Esophagus mucosa (tissue), 1 donor: ENCODE results near the gene PRMT7. TPM values are rescaled to one million over a fixed set of nuclear protein-coding genes. Genes with fewer than 3 reads are reported as not detected.
A peak's percentile ranks its signal among the peaks of the same experiment; 100 is the strongest.

Experiments
- ATAC-seq: fragments of 200-7000 bp; cut with Tn5 transposase; one replicate; pipeline ENCODE4 v1.9.1; 2020
- total RNA-seq: library from RNA; stranded (reverse); gene quantifications from one replicate; pipeline ENCODE4 v1.2.4, GENCODE V29; 2023
- donor health status: DM: yes; HTN: yes; CAD: no.

Gene PRMT7
- total RNA-seq, 1 donor from 2014 or later: 14.8 TPM

GRCh38 chr16:68349838-68350410, 39.1 kb downstream of the PRMT7 start:
- ATAC-seq: no peak

DNA sequence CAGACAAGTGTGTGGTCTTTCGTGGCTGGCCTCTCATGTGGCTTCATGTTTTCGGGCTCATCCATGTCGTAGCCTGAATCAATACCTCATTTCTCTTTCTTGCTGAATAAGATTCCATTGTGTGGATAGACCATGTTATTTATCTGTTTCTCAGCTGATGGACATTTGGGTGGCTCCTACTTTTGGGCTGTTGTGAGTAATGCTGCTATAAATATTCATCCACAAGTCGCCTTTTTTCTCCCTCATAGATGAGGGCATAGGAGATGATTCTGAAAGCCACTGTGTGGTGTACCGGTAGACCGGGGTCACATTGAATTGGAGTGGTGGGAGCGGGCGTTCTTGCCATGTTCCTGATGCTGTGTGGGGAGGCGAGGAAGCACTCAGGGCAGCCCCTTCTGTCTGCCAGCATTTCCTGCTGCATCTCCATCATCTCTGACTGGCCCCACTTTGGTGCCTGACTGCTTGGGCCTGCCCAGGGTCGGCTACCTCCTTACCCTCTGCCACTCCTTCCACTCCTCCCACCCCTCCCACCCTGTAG, 40.1 kb downstream of the PRMT7 start:
- ATAC-seq: no peak

- ATAC-seq: no peak
These were observed 40.6 kb downstream of the PRMT7 start for GRCh38 chr16:68351463-68351862.

GRCh38 chr16:68351991-68352431, 41.2 kb downstream of the PRMT7 start:
- ATAC-seq: peak; percentile 67

- no peak for ATAC-seq
These were observed 42.5 kb downstream of the PRMT7 start for GRCh38 chr16:68353366-68353765.

- no peak for ATAC-seq
These were observed 44.0 kb downstream of the PRMT7 start for GRCh38 chr16:68354816-68355215.

DNA sequence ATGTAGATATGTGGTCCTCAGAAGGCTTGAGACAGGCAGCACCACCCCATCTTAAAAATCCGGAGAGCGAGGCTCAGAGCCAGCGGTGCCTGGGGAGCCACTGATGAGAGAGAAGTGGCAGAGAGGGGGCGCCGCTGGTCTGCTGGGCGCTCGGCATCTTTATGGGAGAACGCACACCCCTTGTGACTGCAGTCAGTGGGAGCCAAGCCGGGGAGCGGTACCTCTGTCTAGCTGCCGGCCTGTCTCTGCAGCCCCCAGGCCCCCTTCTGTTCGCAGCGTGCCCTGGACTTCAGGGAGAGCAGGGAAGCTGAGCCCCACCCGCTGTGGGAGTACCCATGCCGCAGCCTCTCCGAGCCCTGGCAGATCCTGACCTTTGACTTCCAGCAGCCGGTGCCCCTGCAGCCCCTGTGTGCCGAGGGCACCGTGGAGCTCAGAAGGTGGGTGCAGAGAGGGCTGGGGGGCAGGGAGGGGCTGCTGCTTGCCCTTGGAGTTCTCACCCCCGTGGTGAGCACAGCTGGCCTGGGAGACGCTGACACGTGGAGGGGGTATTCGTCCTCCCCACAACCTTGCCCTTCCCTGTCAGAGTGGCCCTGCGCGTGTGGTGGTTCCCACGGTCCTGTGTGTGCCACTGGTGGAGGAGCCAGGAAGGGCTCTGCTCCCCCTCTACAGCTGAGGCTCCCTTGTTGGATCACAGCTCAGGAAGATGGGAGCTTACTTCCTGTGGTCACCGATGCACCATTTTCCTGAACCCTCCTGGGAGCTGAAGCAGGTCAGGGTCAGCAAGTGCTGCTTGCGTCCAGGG, 44.8 kb downstream of the PRMT7 start:
- no peak for ATAC-seq

DNA sequence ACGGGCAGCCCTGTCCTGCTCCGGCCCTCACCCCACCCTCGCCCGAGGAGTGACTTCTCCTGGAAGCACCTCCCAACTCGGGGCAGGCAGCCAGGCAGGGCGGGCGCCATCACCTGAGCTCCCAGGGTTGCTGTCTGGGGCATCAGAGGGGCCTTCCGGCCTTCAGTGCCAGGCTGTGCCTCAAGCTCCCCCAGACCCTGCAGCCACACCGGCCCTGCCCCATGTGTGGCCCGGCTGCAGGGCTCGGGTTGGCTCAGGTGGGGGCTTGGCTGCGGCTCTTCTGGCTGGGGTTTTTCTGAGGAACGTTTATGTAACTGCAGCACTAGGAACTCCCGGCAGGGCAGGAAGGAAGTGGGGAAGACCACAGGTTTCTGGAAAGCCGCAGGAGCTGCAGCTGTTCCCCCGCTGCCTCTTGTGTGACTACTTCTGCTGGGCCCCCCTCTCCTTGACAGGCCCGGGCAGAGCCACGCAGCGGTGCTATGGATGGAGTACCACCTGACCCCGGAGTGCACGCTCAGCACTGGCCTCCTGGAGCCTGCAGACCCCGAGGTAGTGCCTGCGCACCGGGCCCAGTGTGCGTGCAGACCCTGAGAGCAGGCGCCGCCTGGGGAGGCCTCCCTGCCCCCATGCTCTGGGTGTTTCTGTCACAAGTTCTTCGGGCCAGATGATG, 45.6 kb downstream of the PRMT7 start:
- ATAC-seq: no peak

DNA sequence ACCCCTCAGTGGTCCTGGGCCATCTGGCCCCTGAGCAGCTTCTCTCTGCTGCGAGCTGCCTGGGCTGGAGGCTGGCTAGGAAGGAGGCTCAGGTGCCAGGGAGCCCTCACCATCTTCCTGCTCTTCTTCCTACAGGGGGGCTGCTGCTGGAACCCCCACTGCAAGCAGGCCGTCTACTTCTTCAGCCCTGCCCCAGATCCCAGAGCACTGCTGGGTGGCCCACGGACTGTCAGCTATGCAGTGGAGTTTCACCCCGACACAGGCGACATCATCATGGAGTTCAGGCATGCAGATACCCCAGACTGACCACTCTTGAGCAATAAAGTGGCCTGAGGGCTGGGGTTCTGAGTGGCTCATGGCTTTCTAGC, 46.1 kb downstream of the PRMT7 start:
- no peak for ATAC-seq

- no peak for ATAC-seq
These were observed 46.7 kb downstream of the PRMT7 start for GRCh38 chr16:68357521-68357922.

DNA sequence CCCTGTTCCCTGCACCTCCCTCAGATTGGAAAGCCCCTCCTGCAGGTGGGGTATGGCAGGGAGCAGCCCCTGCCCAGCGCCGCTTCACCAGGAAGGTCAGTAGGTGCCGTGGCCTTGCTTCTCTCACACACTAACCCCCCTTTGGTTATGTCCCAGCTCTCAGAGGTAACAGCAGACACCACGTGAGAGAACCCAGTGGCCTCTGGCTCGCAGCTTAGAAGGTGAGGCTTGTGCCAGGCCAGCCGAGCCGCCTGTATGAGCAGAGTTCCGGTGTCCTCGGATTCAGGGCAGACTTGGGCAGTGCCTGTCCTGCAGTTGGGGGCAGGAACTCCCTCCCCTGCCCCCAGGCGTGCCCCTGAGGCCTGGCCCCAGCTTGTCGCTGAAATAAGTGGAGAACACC, 47.1 kb downstream of the PRMT7 start:
- ATAC-seq: no peak

GRCh38 chr16:68358951-68359350, 48.1 kb downstream of the PRMT7 start:
- no peak for ATAC-seq

DNA sequence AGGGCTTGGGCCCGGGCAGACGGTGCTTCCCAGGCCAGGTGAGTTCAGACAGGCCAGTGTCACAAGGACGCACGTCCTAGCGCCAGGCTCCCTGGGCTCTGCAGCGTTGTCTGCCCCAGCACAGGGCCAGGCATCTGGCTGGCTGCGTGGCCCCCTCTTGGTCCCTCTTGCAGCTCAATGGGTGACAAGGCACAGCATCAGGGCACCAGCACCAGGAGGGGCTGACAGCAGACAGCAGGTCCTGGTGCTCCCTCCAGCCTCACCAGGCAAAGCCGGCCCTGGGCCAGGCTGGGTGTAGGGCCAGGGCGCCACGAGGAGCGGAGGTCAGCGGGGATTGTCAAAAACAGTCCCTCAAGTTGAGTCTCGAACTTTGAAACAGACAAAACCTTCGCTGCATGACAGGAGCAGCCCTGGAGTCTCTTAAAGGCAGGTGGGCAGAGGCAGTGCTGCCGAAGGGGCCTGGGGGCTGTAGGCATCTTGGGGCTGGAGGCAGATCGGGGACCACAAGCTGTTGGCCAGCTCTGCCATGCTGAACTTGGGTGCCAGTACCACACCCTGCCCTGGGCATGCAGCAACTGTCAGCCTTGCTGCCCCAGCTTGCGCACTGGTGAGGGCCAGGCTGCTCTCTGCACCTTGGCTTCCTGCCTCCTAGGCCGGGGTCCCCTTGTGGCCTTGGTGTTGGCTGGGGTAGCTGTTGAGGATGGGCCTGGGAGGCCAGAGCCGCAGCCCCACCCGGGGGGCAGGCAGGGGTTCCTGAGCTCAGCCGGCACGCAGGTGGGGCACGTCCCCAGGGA, 48.8 kb downstream of the PRMT7 start:
- ATAC-seq: peak; percentile 37

DNA sequence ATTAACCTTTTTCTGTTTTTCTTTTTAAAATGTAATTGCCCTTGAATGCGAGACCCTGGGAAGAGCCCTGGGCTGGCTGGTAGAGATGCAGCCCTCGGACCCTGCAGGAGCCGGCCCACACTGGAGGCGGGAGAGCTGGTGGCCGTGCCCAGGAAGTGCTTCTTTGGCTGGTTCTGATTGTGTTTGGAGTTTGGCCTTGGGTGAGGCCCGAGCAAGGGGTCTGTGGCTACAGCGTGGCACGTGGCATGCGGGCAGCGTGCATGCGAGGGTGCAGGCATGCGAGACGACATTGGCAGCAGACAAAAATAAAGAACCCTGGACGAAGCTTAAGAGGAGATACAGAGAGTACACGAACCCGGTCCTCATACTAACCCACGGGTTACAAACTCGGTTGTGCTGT, 49.7 kb downstream of the PRMT7 start:
- ATAC-seq: no peak

- ATAC-seq: no peak
These were observed 50.1 kb downstream of the PRMT7 start for GRCh38 chr16:68360956-68361355.

- peak; percentile 33 for ATAC-seq
These were observed 50.7 kb downstream of the PRMT7 start for GRCh38 chr16:68361485-68361884.

- ATAC-seq: no peak
These were observed 51.6 kb downstream of the PRMT7 start for GRCh38 chr16:68362262-68362913.

GRCh38 chr16:68362947-68363657, 52.3 kb downstream of the PRMT7 start:
- ATAC-seq: no peak

DNA sequence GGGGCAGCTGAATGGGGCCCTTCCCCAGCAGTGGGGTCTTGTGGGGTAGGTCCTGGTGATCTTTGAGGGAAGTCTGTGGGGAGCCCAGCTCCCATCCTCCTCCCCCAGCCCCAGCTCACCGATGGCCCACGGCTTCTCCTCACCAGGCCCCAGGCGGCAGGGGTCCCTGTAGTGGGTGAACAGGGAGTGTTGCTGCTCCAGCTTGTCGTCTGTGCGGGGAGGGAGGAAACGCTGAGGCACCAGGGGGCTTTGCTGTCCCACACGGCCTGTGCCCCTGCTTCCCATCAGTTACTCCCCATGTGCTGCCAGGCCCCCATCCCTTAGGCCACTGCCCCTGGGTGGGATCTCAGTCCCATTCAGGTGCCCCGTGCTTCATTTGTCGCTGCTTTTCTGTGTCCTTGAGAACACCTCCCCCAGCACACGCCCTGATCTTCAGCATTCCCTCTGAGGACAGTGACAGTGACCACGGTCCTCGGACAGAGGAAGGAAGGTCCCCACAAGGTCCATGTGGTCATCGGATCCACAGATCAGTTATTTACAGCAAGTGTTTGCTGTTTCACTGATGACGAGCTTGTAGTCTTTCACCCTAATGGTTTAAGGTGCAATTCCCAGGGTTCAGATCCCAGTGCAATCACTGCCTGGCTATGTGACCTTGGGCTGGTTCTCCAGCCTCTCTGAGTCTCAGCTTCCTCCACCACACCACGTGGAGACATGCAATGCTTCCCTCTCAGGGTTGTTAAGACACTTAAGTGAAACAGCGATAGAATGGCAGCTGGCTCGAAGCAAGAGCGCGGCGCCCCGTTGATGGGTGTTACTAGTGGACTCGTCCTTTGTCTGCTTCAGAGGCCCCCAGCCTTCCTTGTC, 53.1 kb downstream of the PRMT7 start:
- no peak for ATAC-seq

DNA sequence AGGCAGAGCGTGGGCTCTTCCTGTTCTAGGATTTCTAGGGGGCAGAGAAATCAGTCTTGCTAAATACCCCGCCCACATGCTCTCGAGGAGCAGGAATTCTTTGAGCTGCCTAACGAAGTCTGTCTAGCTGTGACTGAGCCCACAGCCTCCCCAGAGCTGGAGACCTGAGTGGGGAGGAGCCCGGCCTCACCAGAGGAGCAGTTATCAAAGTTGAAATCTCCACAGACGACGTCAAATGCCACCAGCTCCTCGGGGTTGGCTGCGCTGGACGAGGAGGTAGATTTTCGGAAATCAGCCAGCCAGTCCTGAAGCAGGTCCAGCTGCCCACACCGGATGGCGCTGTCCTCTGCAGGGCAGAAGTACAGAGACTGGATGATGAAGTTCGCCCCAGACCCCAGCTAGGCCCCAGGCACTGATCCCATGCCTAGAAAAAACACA, 53.8 kb downstream of the PRMT7 start:
- no peak for ATAC-seq
